SK-N-SH treated with all-trans-retinoic acid at 6 μM for 48 hours (cell line): ENCODE measurements around the gene DLG5.

Experiments used
- ATAC-seq: fragments of 200-7000 bp; cut with Tn5 transposase; 3 replicates; pipeline ENCODE4 v1.9.1; 2020; ENCODE audit warnings: mild to moderate bottlenecking, moderate library complexity
- ARNTL ChIP-seq: fragments of 450-650 bp; formaldehyde crosslinking; IDR thresholded peaks from 2 replicates; pipeline ENCODE4 v1.5.0; 2020; ENCODE audit warnings: low read depth, mild to moderate bottlenecking, moderate library complexity, borderline replicate concordance
- BACH2 ChIP-seq: fragments of 250-450 bp; sonication (Bioruptor Pico); IDR thresholded peaks from 2 replicates; pipeline ENCODE4 v1.9.0; 2021; ENCODE audit warnings: mild to moderate bottlenecking, borderline replicate concordance
- CREB5 ChIP-seq: fragments of 250-450 bp; sonication (Bioruptor Pico); IDR thresholded peaks from 2 replicates; pipeline ENCODE4 v1.5.1; 2020; ENCODE audit warnings: low read depth, mild to moderate bottlenecking, moderate library complexity
- CSDC2 ChIP-seq: fragments of 250-450 bp; sonication (Bioruptor Pico); IDR thresholded peaks from 2 replicates; pipeline ENCODE4 v1.5.0; 2020; ENCODE audit warnings: mild to moderate bottlenecking, moderate library complexity
- ESRRG ChIP-seq: fragments of 250-450 bp; sonication (Bioruptor Pico); IDR thresholded peaks from 2 replicates; pipeline ENCODE4 v1.6.1; 2021; ENCODE audit warnings: mild to moderate bottlenecking
- GLIS3 ChIP-seq: fragments of 250-450 bp; sonication (Bioruptor Pico); IDR thresholded peaks from 2 replicates; pipeline ENCODE4 v1.5.0; 2020; ENCODE audit warnings: mild to moderate bottlenecking, moderate library complexity
- ISL1 ChIP-seq: fragments of 250-450 bp; sonication (Bioruptor Pico); IDR thresholded peaks from 2 replicates; pipeline ENCODE4 v2.1.2; 2022; ENCODE audit warnings: mild to moderate bottlenecking, moderate library complexity
- OSR1 ChIP-seq: fragments of 250-450 bp; sonication (Bioruptor Pico); IDR thresholded peaks from 2 replicates; pipeline ENCODE4 v1.8.0; 2022; ENCODE audit warnings: moderate library complexity, mild to moderate bottlenecking, inconsistent platforms
- PATZ1 ChIP-seq: fragments of 250-450 bp; sonication (Bioruptor Pico); IDR thresholded peaks from 2 replicates; pipeline ENCODE4 v1.8.0; 2020; ENCODE audit warnings: mild to moderate bottlenecking, moderate library complexity, borderline replicate concordance
- PPARA ChIP-seq: fragments of 250-450 bp; sonication (Bioruptor Pico); IDR thresholded peaks from 2 replicates; pipeline ENCODE4 v1.5.0; 2020; ENCODE audit warnings: mild to moderate bottlenecking, borderline replicate concordance
- RARB ChIP-seq: fragments of 250-450 bp; sonication (Bioruptor Pico); IDR thresholded peaks from 2 replicates; pipeline ENCODE4 v1.8.0; 2021; ENCODE audit warnings: mild to moderate bottlenecking, moderate library complexity
- SNAI2 ChIP-seq: fragments of 250-450 bp; sonication (Bioruptor Pico); IDR thresholded peaks from 2 replicates; pipeline ENCODE4 v1.5.0; 2020; ENCODE audit warnings: mild to moderate bottlenecking, moderate library complexity
- TCF4 ChIP-seq: fragments of 250-450 bp; sonication (Bioruptor Pico); IDR thresholded peaks from 2 replicates; pipeline ENCODE4 v1.8.0; 2021; ENCODE audit warnings: mild to moderate bottlenecking, moderate library complexity, borderline replicate concordance
- TOX ChIP-seq: fragments of 250-450 bp; sonication (Bioruptor Pico); IDR thresholded peaks from 2 replicates; pipeline ENCODE4 v1.8.0; 2021; ENCODE audit warnings: mild to moderate bottlenecking, moderate library complexity, borderline replicate concordance
- TSHZ2 ChIP-seq: fragments of 250-450 bp; sonication (Bioruptor Pico); IDR thresholded peaks from 2 replicates; pipeline ENCODE4 v1.5.0; 2020; ENCODE audit warnings: mild to moderate bottlenecking, moderate library complexity
- ZC3H10 ChIP-seq: fragments of 250-450 bp; sonication (Bioruptor Pico); IDR thresholded peaks from 2 replicates; pipeline ENCODE4 v1.5.1; 2021; ENCODE audit warnings: mild to moderate bottlenecking, moderate library complexity
- ZFP30 ChIP-seq: fragments of 450-650 bp; formaldehyde crosslinking; IDR thresholded peaks from 2 replicates; pipeline ENCODE4 v1.5.0; 2022; ENCODE audit warnings: mild to moderate bottlenecking, moderate library complexity
- ZNF565 ChIP-seq: fragments of 450-650 bp; formaldehyde crosslinking; conservative IDR thresholded peaks from 2 replicates; pipeline ENCODE4 v1.5.0; 2020; ENCODE audit warnings: low read depth, mild to moderate bottlenecking, moderate library complexity
- ZNF70 ChIP-seq: fragments of 450-650 bp; formaldehyde crosslinking; IDR thresholded peaks from 2 replicates; pipeline ENCODE4 v1.5.0; 2020; ENCODE audit warnings: mild to moderate bottlenecking, moderate library complexity
- ZNF8 ChIP-seq: fragments of 450-650 bp; formaldehyde crosslinking; IDR thresholded peaks from 2 replicates; pipeline ENCODE4 v1.5.0; 2020; ENCODE audit warnings: mild to moderate bottlenecking, moderate library complexity
- TF ChIP-seq, protein P1 (sequence below): fragments of 250-450 bp; sonication (Bioruptor Pico); IDR thresholded peaks from 2 replicates; pipeline ENCODE4 v1.5.1; 2021; ENCODE audit warnings: mild to moderate bottlenecking, moderate library complexity

DLG5 gene

DNA sequence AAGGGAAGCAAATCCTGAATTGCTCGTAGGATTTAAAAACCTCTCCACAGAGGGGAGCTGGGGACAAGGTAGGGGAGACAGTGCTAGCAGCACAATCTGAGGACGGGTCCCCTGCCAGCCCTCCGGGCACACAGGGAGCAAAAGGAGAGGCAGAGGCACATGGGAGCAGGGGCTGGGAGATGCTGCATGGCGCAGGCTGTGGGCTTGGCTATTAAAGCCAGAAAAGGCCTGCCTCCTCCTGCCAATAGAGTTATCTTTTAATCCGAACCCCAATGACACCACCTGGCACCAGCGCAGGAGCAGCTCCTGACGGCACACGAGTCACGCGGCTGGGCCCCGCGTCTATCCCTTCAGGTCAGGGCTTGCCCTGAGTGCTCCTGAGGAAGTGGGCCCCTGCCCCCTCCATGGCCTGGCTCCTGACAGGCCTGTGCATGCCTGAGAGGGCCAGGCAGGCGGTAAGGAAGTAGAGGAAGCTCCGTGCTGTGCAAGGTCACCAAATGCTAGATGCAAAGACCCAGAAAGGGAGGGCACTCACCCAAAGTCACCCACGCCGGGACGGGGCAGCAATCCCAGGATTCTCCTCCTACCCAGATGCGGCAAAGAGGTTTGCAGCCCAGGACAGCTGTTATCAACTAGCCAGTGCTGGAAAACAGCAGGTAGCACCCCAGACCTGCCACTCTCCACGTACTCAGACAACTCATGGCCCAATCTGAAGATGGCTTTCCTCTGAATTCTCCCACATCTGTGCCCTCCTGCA, 28.1 kb downstream of the DLG5 start (continued):
- TF ChIP-seq, protein P1, sequence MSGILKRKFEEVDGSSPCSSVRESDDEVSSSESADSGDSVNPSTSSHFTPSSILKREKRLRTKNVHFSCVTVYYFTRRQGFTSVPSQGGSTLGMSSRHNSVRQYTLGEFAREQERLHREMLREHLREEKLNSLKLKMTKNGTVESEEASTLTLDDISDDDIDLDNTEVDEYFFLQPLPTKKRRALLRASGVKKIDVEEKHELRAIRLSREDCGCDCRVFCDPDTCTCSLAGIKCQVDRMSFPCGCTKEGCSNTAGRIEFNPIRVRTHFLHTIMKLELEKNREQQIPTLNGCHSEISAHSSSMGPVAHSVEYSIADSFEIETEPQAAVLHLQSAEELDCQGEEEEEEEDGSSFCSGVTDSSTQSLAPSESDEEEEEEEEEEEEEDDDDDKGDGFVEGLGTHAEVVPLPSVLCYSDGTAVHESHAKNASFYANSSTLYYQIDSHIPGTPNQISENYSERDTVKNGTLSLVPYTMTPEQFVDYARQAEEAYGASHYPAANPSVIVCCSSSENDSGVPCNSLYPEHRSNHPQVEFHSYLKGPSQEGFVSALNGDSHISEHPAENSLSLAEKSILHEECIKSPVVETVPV: no peak
- TF ChIP-seq ESRRG (CRISPR knock-in tag): no peak
- TF ChIP-seq SNAI2: no peak

DNA sequence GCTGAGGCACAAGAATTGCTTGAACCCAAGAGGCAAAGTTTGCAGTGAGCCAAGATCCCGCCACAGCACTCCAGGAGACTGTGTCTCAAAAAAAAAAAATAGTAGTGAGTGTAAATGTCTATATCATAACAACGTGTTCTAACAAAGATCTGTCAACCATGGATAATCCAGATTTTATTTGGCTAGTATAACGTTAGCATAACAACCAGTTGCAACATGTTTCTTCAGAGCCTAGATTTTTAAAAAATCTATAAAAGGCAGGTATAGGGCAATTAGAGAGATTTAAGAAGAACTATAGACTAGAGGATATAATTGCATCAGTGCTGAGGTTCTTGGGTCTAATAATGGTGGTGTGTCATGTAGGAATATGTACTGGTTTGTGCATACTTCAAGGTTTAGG, 30.5 kb downstream of the DLG5 start:
- no peak for TF ChIP-seq OSR1 (CRISPR knock-in tag)
- TF ChIP-seq RARB: no peak
- no peak for TF ChIP-seq ZNF70 (CRISPR knock-in tag)
- no peak for TF ChIP-seq ZNF8 (CRISPR knock-in tag)
- TF ChIP-seq ZNF565 (CRISPR knock-in tag): no peak
- no peak for TF ChIP-seq GLIS3 (CRISPR knock-in tag)
- TF ChIP-seq ISL1: no peak
- ATAC-seq: no peak

- TF ChIP-seq ZC3H10 (CRISPR knock-in tag) (no peak), ZNF70 (CRISPR knock-in tag) (no peak), OSR1 (CRISPR knock-in tag) (no peak), TCF4 (CRISPR knock-in tag) (no peak), SNAI2 (no peak), PPARA (no peak), ESRRG (CRISPR knock-in tag) (no peak), ZNF8 (CRISPR knock-in tag) (no peak), TSHZ2 (CRISPR knock-in tag) (no peak), RARB (no peak), ISL1 (no peak)
- ATAC-seq: no peak
Measured at GRCh38 chr10:77894058-77894457, 32.5 kb downstream of the DLG5 start.

- ATAC-seq: no peak
- TF ChIP-seq SNAI2: no peak
- no peak for TF ChIP-seq PATZ1 (CRISPR knock-in tag)
- no peak for TF ChIP-seq ISL1
Measured at GRCh38 chr10:77893386-77893785, 33.2 kb downstream of the DLG5 start.

DNA sequence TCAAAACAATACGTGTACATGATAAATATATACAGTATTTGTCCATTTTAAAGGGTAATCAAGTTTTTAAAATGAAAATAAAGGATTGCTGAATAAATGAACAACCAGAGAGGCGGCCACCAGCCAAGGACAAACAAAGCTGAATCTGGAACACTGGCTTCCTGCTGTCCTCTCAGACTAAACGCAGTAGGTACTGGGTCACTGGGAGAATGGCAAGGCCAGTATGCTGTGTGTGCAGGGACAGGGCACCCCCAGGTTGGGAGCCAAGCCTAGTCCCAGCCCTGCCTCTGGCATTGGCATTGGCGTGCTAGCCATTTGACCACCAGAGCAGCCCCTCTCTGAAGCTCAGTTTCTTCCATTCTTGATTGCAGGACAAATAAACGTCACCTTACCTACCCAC, 33.8 kb downstream of the DLG5 start:
- no peak for ATAC-seq
- no peak for TF ChIP-seq TSHZ2 (CRISPR knock-in tag)
- TF ChIP-seq ZNF565 (CRISPR knock-in tag): no peak
- no peak for TF ChIP-seq BACH2 (CRISPR knock-in tag)
- no peak for TF ChIP-seq ZFP30 (CRISPR knock-in tag)
- no peak for TF ChIP-seq ARNTL
- no peak for TF ChIP-seq ESRRG (CRISPR knock-in tag)
- no peak for TF ChIP-seq CREB5
- TF ChIP-seq ZC3H10 (CRISPR knock-in tag): no peak
- TF ChIP-seq PPARA: no peak
- no peak for TF ChIP-seq TOX (CRISPR knock-in tag)
- no peak for TF ChIP-seq ZNF70 (CRISPR knock-in tag)
- TF ChIP-seq CSDC2: no peak
